ENCODE results near the gene KIF5B.

DNA sequence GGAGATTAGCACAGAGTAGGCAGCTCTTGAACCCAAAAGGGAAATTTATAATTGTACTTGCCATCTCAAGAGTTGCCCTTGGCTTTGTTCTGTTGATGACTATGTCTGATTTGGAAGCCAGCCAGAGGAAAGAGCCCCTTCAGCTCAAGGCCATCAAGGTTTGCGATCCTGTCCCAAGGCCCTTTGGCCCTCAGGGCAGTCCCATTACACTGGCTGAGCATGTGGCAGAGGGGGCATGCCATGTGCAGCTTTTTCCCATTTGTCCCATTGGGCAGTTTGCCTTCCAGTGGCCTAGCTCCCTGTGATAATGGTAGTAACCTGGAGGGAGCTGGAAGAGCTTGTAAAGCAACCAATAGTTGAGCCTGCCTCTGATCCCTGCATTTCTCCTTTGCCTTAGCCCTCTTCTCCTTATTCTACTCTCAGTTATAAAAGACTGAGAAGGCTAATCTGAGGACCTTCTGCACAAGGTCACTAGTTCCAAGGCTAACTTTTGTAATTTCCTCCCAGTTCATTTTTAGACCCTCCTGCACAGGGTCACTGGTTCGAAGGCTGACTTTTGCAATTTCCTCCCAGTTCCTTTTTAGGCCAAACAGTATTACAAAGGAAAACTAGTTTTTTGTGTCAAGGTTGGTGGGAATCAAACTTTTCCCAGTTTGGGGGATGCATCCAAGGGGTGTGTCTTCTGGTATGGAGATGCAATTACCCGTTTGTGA, 96.6 kb downstream of the KIF5B start:
- TF ChIP-seq CTCF (IDR thresholded peaks at IDR 0.05) (no peak), POLR2A (IDR thresholded peaks at IDR 0.05) (no peak)

Measured in lower leg skin (tissue), 3 donors.